PC-3 (cell line): ENCODE measurements around the gene NAA60. TPM values are rescaled to one million over a fixed set of nuclear protein-coding genes. Genes with fewer than 3 reads are reported as not detected.

Experiments used
- ATAC-seq: fragments of 200-7000 bp; cut with Tn5 transposase; 2 replicates; pipeline ENCODE4 v1.9.1; 2020; ENCODE audit warnings: mild to moderate bottlenecking, moderate library complexity
- BruUV-seq: library from RNA; stranded (reverse); fragments of 400-500 nt; replicated peaks from 2 replicates; lab custom pipeline; 2021; lab: Mats Ljungman, UMichigan
- CTCF ChIA-PET: fragments of 300-600 bp; sonication (Branson Sonifier 250); formaldehyde crosslinking; loops from one replicate; lab custom pipeline; 2022; ENCODE audit warnings: antibody characterized with exemption; lab: Charles Lee
- POLR2A ChIA-PET: fragments of 300-600 bp; sonication (Branson Sonifier 250); formaldehyde crosslinking; loops from one replicate; lab custom pipeline; 2022; ENCODE audit warnings: antibody characterized with exemption; ENCODE audit not compliant: unreplicated experiment; lab: Charles Lee
- DNase-seq: peaks from one replicate; pipeline ENCODE4 v3.0.0-alpha.2; 2015
- H2AFZ ChIP-seq: fragments of 300-600 bp; sonication (generic); 2 replicates; pipeline ENCODE4 v1.6.0; 2016; ENCODE audit warnings: antibody characterized with exemption, low read length
- H3F3A ChIP-seq: fragments of 300-600 bp; sonication (generic); one replicate; pipeline ENCODE4 v1.6.0; 2017; ENCODE audit warnings: antibody characterized with exemption, low read length, control low read depth, mild to moderate bottlenecking; ENCODE audit not compliant: unreplicated experiment
- H3K27ac ChIP-seq: fragments of 300-600 bp; sonication (generic); 2 replicates; pipeline ENCODE4 v1.5.1; 2016; ENCODE audit warnings: mild to moderate bottlenecking, low read length
- H3K27me3 ChIP-seq: fragments of 300-600 bp; sonication (generic); 2 replicates; pipeline ENCODE4 v1.6.1; 2016; ENCODE audit warnings: low read length, mixed read lengths
- H3K36me3 ChIP-seq: fragments of 300-600 bp; sonication (generic); 2 replicates; pipeline ENCODE4 v1.6.1; 2016; ENCODE audit warnings: low read depth, mixed run types, low read length, mixed read lengths
- H3K4me1 ChIP-seq: fragments of 300-600 bp; sonication (generic); 2 replicates; pipeline ENCODE4 v1.5.1; 2016; ENCODE audit warnings: low read length; ENCODE audit not compliant: insufficient read depth
- H3K4me2 ChIP-seq: fragments of 300-600 bp; sonication (generic); 2 replicates; pipeline ENCODE4 v1.6.0; 2016; ENCODE audit warnings: low read length
- H3K4me3 ChIP-seq: fragments of 300-600 bp; sonication (generic); 2 replicates; pipeline ENCODE4 v1.5.1; 2016; ENCODE audit warnings: mild to moderate bottlenecking, low read length, mixed read lengths
- H3K79me2 ChIP-seq: fragments of 300-600 bp; sonication (generic); 2 replicates; pipeline ENCODE4 v1.6.1; 2017; ENCODE audit warnings: low read length, mixed read lengths
- H3K9ac ChIP-seq: fragments of 300-600 bp; sonication (generic); 2 replicates; pipeline ENCODE4 v1.6.0; 2016; ENCODE audit warnings: mild to moderate bottlenecking, low read length
- H3K9me2 ChIP-seq: fragments of 300-600 bp; sonication (generic); replicated peaks from 2 replicates; pipeline ENCODE4 v1.6.1; 2016; ENCODE audit warnings: mixed run types, low read length, mixed read lengths
- H3K9me3 ChIP-seq: fragments of 300-600 bp; sonication (generic); 2 replicates; pipeline ENCODE4 v1.6.1; 2016; ENCODE audit warnings: low read length, mixed read lengths
- H4K20me1 ChIP-seq: fragments of 300-600 bp; sonication (generic); 2 replicates; pipeline ENCODE4 v1.6.1; 2016; ENCODE audit warnings: low read length, mixed read lengths
- CTCF ChIP-seq: fragments of 300-600 bp; sonication (generic); conservative IDR thresholded peaks from 2 replicates; pipeline ENCODE4 v1.5.1; 2017; ENCODE audit warnings: antibody characterized with exemption, low read depth, mild to moderate bottlenecking, low read length
- EZH2 ChIP-seq: fragments of 300-600 bp; sonication (generic); IDR thresholded peaks from one replicate; pipeline ENCODE4 v1.6.1; 2017; ENCODE audit warnings: antibody characterized with exemption, mild to moderate bottlenecking, low read length; ENCODE audit not compliant: unreplicated experiment
- EZH2phosphoT487 ChIP-seq: fragments of 300-600 bp; sonication (generic); IDR thresholded peaks from 2 replicates; pipeline ENCODE4 v1.6.1; 2018; ENCODE audit warnings: mild to moderate bottlenecking, antibody characterized with exemption, low read length, borderline replicate concordance
- intact Hi-C: fragments of 100-400 bp; cut with micrococcal nuclease; formaldehyde crosslinking; loops from 2 replicates; pipeline ENCODE4 v1.9.0; 2023
- total RNA-seq: library from RNA; depleted of rRNA; stranded (reverse); fragments of >200 nt; gene quantifications from 2 replicates; pipeline ENCODE4 v1.2.3, GENCODE V29; 2014

Gene NAA60
- total RNA-seq, 1 experiment from 2014 or later, result 7.6 TPM

- POLR2A ChIA-PET, result interaction anchor here (0.6 kb wide), 1 partner anchor 444 kb away, joined by 4 read pairs; no protein-coding TSS in a partner anchor
- no peak for DNase-seq
- H3K79me2 ChIP-seq, result peaks cover 6% of the 10 kb centered on the region
- no peak overlapping the region for H3K9ac ChIP-seq
- H3K4me3 ChIP-seq, result no peak overlapping the region
- ATAC-seq, result no peak
- intact Hi-C loops, result loop anchor here (5.0 kb wide), 1 partner anchor 241 kb away; no protein-coding TSS in a partner anchor
- CTCF ChIA-PET, result no interaction called here
- peaks cover 3% of the 10 kb centered on the region; the same call in 1 of the 2 replicates for H3K36me3 ChIP-seq
- H3K4me2 ChIP-seq, result no peak overlapping the region
- no peaks in the 10 kb centered on the region for H4K20me1 ChIP-seq
- H3K27ac ChIP-seq, result no peak overlapping the region
- H3K27me3 ChIP-seq, result no peaks in the 10 kb centered on the region
- no peak overlapping the region for H2AFZ ChIP-seq
- H3K9me3 ChIP-seq, result no peaks in the 10 kb centered on the region
- TF ChIP-seq CTCF, result no peak
- BruUV-seq, result no TSS peak
- H3F3A ChIP-seq, result no peaks in the 10 kb centered on the region
- H3K4me1 ChIP-seq, result peaks cover 4% of the 10 kb centered on the region; the same call in 1 of the 2 replicates
- H3K9me2 ChIP-seq, result no peaks in the 10 kb centered on the region
Observed at GRCh38 chr16:3503523-3503922, 60.0 kb downstream of the NAA60 start.

DNA sequence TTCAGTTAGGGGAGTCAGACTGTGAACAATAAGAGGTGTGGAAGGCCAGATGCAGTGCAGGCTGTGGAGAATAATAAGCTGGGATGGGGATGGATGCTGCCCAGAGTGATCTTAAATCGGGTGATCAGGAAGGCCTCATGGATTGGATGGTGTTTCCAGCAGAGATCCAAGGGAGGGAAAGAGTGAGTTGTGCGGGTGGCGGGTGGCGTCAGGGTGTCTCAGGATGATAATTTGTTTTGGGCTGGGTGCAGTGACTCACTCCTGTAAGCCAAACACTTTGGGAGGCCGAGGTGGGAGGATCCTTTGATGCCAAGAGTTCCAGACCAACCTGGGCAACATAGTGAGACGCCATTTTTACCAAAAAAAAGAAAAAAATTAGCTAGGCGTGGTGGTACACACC lies 65.3 kb downstream of the NAA60 start:
- DNase-seq (no peak), ATAC-seq (no peak)
- Histone ChIP-seq H3K9me2 (no peaks in the 10 kb centered on the region), H3K79me2 (no peaks in the 10 kb centered on the region), H3K9ac (no peak overlapping the region), H3F3A (no peaks in the 10 kb centered on the region), H3K27ac (no peak overlapping the region), H3K4me3 (no peak overlapping the region), H3K27me3 (no peaks in the 10 kb centered on the region), H3K4me1 (peaks cover 7% of the 10 kb centered on the region; the same call in 1 of the 2 replicates), H3K9me3 (no peaks in the 10 kb centered on the region), H2AFZ (no peak overlapping the region), H3K4me2 (no peak overlapping the region), H3K36me3 (peaks cover 3% of the 10 kb centered on the region; the same call in 1 of the 2 replicates), H4K20me1 (no peaks in the 10 kb centered on the region)
- TF ChIP-seq EZH2phosphoT487, result no peak
- no peak for TF ChIP-seq EZH2
- TF ChIP-seq CTCF, result no peak
- intact Hi-C loops, result no loop called here
- POLR2A ChIA-PET, result no interaction called here
- no TSS peak for BruUV-seq
- CTCF ChIA-PET, result no interaction called here

GRCh38 chr16:3509470-3509928 lies 66.0 kb downstream of the NAA60 start:
- no peak overlapping the region for H3K4me2 ChIP-seq
- no TSS peak for BruUV-seq
- no peak overlapping the region for H3K4me3 ChIP-seq
- no peaks in the 10 kb centered on the region for H4K20me1 ChIP-seq
- DNase-seq (peak; percentile 72), ATAC-seq (peak; percentile 74)
- H3K4me1 ChIP-seq, result peaks cover 7% of the 10 kb centered on the region; the same call in 1 of the 2 replicates
- ChIA-PET CTCF (no interaction called here), POLR2A (no interaction called here)
- H3K9me2 ChIP-seq, result no peaks in the 10 kb centered on the region
- no peaks in the 10 kb centered on the region for H3K9me3 ChIP-seq
- no peak overlapping the region for H3K9ac ChIP-seq
- H3F3A ChIP-seq, result no peaks in the 10 kb centered on the region
- no peaks in the 10 kb centered on the region for H3K27me3 ChIP-seq
- H2AFZ ChIP-seq, result no peak overlapping the region
- no peaks in the 10 kb centered on the region for H3K79me2 ChIP-seq
- intact Hi-C loops, result no loop called here
- H3K36me3 ChIP-seq, result peaks cover 3% of the 10 kb centered on the region; the same call in 1 of the 2 replicates
- H3K27ac ChIP-seq, result no peak overlapping the region
- TF ChIP-seq CTCF, result no peak
- no peak for TF ChIP-seq EZH2phosphoT487
- no peak for TF ChIP-seq EZH2
